ENCODE measurements around the gene PHKG2.
"Not testable (repeated sequence)": the region's sequence is repeated elsewhere in the genome, so short reads cannot be mapped to it uniquely, and the experiment has no call there.

PHKG2 gene

GRCh38 chr16:30747799-30748633 is at the start of gene PHKG2:
Gene PHKG2, plus strand, starts transcription at chr16:30748425. Its CDS starts 396 bp downstream, at chr16:30748821.
- DNase-seq: peak; percentile 78

GRCh38 chr16:30698816-30699614 is 49.2 kb upstream of the PHKG2 start, which contains the start of gene SRCAP:
Gene SRCAP, plus strand, starts transcription at chr16:30699171. Its CDS starts 1,654 bp downstream, at chr16:30700825.
- peak; percentile 40 for DNase-seq

GRCh38 chr16:30699615-30700099 is 48.6 kb upstream of the PHKG2 start:
- DNase-seq: no peak

GRCh38 chr16:30700491-30700890 is 47.7 kb upstream of the PHKG2 start:
- DNase-seq: no peak

GRCh38 chr16:30700971-30701370 is 47.3 kb upstream of the PHKG2 start:
- no peak for DNase-seq

- not testable (repeated sequence) for DNase-seq
Observed at GRCh38 chr16:30703071-30703470, 45.2 kb upstream of the PHKG2 start.

- DNase-seq: no peak
Observed at GRCh38 chr16:30703971-30704370, 44.3 kb upstream of the PHKG2 start.

- no peak for DNase-seq
Observed at GRCh38 chr16:30706046-30706445, 42.2 kb upstream of the PHKG2 start.

- DNase-seq: no peak
Observed at GRCh38 chr16:30710971-30711370, 37.3 kb upstream of the PHKG2 start.

- DNase-seq: no peak
Observed at GRCh38 chr16:30711712-30712111, 36.5 kb upstream of the PHKG2 start.

- no peak for DNase-seq
Observed at GRCh38 chr16:30715750-30716445, 32.3 kb upstream of the PHKG2 start.

- DNase-seq: no peak
Observed at GRCh38 chr16:30720086-30720485, 28.1 kb upstream of the PHKG2 start.

GRCh38 chr16:30720694-30721093 is 27.5 kb upstream of the PHKG2 start:
- no peak for DNase-seq

- DNase-seq: no peak
Observed at GRCh38 chr16:30721167-30721566, 27.1 kb upstream of the PHKG2 start.

GRCh38 chr16:30721606-30722005 is 26.6 kb upstream of the PHKG2 start:
- DNase-seq: no peak

GRCh38 chr16:30722443-30722842 is 25.8 kb upstream of the PHKG2 start:
- no peak for DNase-seq

GRCh38 chr16:30722916-30723315 is 25.3 kb upstream of the PHKG2 start:
- no peak for DNase-seq

GRCh38 chr16:30723725-30724355 is 24.4 kb upstream of the PHKG2 start:
- DNase-seq: no peak

GRCh38 chr16:30724641-30725417 is 23.4 kb upstream of the PHKG2 start:
- no peak for DNase-seq

GRCh38 chr16:30725418-30725792 is 22.8 kb upstream of the PHKG2 start:
- no peak for DNase-seq

- no peak for DNase-seq
Observed at GRCh38 chr16:30728321-30728720, 19.9 kb upstream of the PHKG2 start.

All from cortex of kidney (tissue), 1 donor.